GM19099 (cell line): ENCODE results near the gene OSGEPL1.

Source experiments
- POLR2A ChIP-seq: IDR thresholded peaks from 3 replicates; pipeline ENCODE4 v1.6.1; 2011; ENCODE audit warnings: low read depth; ENCODE audit not compliant: insufficient read length; ENCODE audit errors: extremely low read depth

OSGEPL1 gene, protein sequence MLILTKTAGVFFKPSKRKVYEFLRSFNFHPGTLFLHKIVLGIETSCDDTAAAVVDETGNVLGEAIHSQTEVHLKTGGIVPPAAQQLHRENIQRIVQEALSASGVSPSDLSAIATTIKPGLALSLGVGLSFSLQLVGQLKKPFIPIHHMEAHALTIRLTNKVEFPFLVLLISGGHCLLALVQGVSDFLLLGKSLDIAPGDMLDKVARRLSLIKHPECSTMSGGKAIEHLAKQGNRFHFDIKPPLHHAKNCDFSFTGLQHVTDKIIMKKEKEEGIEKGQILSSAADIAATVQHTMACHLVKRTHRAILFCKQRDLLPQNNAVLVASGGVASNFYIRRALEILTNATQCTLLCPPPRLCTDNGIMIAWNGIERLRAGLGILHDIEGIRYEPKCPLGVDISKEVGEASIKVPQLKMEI

DNA sequence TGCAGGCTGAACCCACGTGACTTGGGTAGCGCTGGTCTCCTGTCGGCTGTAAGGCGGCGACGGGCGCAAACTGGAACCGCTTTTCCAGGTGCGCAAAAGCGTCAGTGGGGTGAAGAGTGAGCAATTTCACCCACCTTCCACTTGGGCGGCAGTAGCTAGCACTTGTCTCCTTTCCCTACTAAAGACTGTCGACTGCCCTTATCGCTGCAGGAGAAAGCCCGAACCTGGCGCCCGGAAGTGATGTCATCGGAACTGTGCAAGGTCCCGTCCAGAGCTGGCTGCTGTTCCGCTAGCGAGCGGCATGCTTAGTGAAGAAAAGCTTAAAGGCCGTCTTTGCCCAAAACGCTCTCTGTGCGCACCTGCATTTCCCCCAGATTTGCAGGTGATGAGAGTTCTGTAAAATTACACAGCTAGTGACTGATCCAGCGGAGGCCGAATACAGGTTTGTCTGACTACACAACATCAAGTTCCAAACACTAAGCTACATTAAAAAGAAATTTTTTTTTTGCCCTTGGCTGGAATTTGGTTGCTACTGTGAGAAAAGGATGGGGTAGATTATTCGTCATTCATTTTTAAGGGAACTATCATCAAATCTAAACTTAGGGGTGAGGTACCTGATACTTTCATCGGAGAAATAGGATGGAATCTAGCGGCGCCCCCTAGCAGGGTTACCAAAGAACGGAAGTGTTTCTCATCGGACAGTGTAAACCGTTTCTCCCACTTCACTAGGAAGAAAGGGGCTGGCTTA lies at the start of gene OSGEPL1:
Gene OSGEPL1, minus strand, starts transcription at position 242 of the 748 bp plus-strand sequence. CDS start 1,152 bp downstream, outside the sequence.
- peak; percentile 84 for TF ChIP-seq POLR2A

DNA sequence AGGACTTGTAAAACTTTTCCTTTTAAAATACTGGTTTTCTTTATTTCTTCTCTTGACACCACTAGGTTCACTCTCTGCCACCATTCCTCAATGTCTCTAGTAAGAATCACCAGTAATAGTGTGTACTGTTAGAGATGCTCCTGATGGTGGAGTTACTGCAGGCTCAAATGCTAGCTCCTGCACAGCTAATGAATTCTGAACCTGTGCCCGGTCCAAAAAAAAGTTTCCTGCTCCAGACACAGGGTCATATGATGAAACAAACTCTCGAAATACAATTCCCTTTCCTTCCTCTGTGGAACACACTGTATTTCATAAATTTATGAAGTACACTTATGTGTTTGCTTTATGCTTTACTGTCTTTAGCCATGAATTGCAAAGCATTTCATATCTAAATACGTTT lies 40.8 kb upstream of the OSGEPL1 start:
- TF ChIP-seq POLR2A = no peak

DNA sequence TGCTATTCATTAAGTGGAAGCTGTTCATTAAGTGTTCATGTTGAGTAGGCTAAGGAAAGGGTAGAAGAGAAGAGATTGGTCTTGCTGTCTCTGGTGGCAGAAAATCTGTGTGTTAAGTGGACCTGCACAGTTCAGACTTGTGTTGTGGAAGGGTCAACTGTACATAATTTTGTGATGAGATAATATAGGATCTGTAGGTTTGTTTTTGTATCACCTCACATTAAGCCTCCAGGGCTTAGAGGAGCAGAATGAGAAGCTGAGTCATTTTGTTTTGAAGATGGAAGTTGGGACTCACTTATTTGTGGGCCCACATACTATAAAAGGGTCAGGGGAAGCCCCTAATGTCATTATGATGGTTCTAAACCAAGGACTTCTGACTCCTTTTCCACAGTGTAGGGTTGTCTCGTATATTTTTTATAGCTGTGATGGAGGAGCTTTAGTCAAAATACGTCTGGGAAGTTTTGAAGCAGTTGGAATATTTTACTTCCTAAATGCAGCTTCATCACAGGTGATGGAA lies 39.9 kb upstream of the OSGEPL1 start:
- TF ChIP-seq POLR2A = no peak

GRCh38 chr2:189799531-189799930 lies 36.9 kb upstream of the OSGEPL1 start:
- TF ChIP-seq POLR2A = no peak

- TF ChIP-seq POLR2A = no peak
Observed at GRCh38 chr2:189799030-189799331, 36.4 kb upstream of the OSGEPL1 start.

GRCh38 chr2:189798312-189799029 lies 35.9 kb upstream of the OSGEPL1 start:
- TF ChIP-seq POLR2A = no peak

DNA sequence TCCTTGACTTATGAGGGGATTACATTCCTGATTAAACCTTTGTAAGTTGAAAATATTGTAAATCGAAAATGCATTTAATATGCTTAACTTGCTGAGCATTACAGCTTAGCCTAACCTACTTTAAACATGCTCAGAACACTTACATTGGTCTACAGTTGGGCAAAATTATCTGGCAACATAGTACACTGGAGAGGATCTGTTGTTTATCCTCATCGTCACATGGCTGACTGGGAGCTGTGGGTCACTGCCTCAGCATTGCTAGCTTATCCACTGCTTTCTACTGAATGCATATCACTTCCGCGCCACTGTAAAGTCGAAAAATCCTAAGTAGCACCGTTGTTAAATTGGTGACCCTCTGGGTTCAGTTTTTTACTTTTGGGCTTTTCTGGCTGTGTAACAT lies 35.3 kb upstream of the OSGEPL1 start:
- TF ChIP-seq POLR2A = no peak

DNA sequence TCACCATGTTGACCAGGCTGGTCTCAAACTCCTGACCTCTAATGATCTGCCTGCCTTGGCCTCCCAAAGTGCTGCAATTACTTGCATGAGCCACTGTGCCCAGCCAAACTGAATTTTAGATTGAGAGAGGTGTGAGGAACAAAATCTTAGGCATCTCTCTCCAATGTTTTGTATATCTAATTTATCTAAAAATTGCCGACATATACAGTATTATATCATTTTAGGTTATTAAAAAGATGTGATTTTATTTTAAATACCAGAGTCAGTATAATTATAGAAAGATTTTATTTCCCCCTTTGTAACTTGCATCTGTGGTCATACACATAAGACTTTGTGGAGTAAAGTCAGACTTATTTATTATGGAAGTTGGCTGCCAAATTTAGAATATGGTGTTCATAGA lies 31.7 kb upstream of the OSGEPL1 start:
- TF ChIP-seq POLR2A = no peak

- no peak for TF ChIP-seq POLR2A
Observed at GRCh38 chr2:189791338-189792042, 28.9 kb upstream of the OSGEPL1 start.

- TF ChIP-seq POLR2A = peak; percentile 98
Observed at GRCh38 chr2:189783927-189784867, 21.6 kb upstream of the OSGEPL1 start, which contains the start of the genes ORMDL1 and PMS1. TSS of gene ORMDL1 (minus strand) at chr2:189784339. CDS start at chr2:189782595, 1,744 bp downstream. TSS of gene PMS1 (plus strand) at chr2:189784450. CDS start at chr2:189791810, 7,360 bp downstream.

DNA sequence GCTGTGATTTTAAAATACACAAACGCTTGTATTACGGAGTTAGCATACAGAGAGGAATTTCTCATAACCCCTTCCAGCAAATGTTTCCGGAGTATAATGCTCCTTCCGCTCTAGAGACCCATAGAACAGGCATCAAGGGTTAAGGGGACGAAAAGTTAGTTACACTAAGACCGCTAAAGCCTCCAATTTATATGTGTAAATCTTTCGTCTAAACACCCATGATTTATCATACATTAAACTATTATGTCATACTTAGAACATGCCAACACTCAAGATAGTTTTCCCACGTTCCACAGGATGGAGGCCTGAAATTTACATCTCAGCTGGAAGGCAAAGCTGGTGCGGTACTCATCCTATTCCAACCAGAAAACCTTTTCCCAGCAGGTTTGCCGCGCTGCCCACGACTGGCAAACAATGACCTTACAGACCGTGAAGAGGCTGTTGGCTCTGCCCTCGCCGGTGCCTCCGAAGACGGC lies 20.9 kb upstream of the OSGEPL1 start:
- TF ChIP-seq POLR2A = no peak

DNA sequence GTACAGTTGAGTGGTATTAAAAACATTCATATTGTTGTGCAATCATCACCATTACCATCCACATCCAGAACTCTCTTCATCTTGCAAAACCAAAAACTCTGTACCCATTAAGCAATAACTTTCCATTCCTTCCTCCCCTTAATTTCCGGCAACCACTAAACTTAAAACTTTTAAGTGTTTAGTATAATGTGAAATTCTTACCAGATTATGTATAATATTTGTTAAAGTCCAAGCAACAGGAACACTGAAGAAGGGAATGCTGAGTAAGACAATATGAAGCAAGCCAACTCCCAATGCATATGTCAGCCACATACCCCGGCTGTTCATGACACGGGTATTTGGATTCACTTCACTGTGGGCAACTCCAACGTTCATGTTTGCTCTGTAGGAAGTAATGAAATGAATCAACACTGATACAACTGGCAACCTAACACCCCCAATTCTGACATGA lies 19.7 kb upstream of the OSGEPL1 start:
- no peak for TF ChIP-seq POLR2A

DNA sequence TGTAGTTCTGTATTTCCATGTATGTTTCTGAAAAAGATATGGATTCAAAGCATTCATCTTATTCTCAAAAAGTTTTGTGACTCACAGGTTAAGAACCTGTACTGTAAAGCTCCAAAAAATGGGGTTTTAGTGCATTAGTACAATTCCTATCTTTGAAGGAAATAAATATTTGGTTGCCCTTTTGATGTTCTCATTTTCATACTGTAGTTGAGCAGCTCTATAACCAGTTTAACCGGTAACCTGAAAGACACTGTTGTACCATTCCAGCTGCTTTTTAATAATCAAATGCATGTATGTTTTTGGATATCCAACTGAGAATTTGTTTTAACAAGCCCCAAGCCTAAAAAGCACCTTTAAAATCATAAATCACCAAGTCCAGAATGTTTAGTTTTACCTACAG lies 9.6 kb upstream of the OSGEPL1 start:
- no peak for TF ChIP-seq POLR2A
